Measurements from ENCODE around the gene PPP1R27.

The PPP1R27 gene

GRCh38 chr17:81834831-81835267, at the start of gene PPP1R27:
TSS of gene PPP1R27 (minus strand) at chr17:81835050. CDS start at chr17:81834953, 97 bp downstream.
- Histone ChIP-seq H3K9me3 (ENCODE audit: insufficient read depth, low read length, severe bottlenecking) (no peaks in the 10 kb centered on the region), H3K4me1 (ENCODE audit: insufficient read depth, low read length) (peaks cover 31% of the 10 kb centered on the region), H3K4me3 (ENCODE audit: low read depth in 1 of 2, low read length in 2 of 2) (peak within 1 kb of the TSS; percentile 56 to 80), H4K20me1 (ENCODE audit: insufficient read depth, low read length) (peaks cover 7% of the 10 kb centered on the region), H3K27ac (ENCODE audit: low read length) (peak within 1 kb of the TSS; percentile 89), H3K27me3 (ENCODE audit: insufficient read depth, low read length, poor library complexity) (no peaks in the 10 kb centered on the region), H3K79me2 (ENCODE audit: insufficient read depth, low read length) (peaks cover 30% of the 10 kb centered on the region), H2AFZ (ENCODE audit: low read depth, low read length) (peak within 1 kb of the TSS; percentile 64; the same call in 1 of the 2 replicates), H3K9ac (ENCODE audit: low read depth, low read length) (peak within 1 kb of the TSS; percentile 92), H3K36me3 (ENCODE audit: insufficient read depth, low read length) (no peaks in the 10 kb centered on the region; the same call in 1 of the 2 replicates), H3K4me2 (ENCODE audit: insufficient read depth, low read length) (peak within 1 kb of the TSS; percentile 100)
- DNase-seq (no peak), ATAC-seq (ENCODE audit: insufficient read depth, low read depth) (no peak)
- TF ChIP-seq EZH2 (IDR thresholded peaks at IDR 0.05; ENCODE audit: borderline replicate concordance, low read depth, low read length, severe bottlenecking) = no peak
- TF ChIP-seq CTCF (IDR thresholded peaks at IDR 0.05; ENCODE audit: borderline replicate concordance, extremely low read depth, low read length, poor library complexity, severe bottlenecking) = no peak

- H3K9ac ChIP-seq (ENCODE audit: low read depth, low read length) = no peak overlapping the region
- H3K36me3 ChIP-seq (ENCODE audit: insufficient read depth, low read length) = peaks cover 87% of the 10 kb centered on the region
- peaks cover 24% of the 10 kb centered on the region for H3K4me1 ChIP-seq (ENCODE audit: insufficient read depth, low read length)
- H3K4me3 ChIP-seq (ENCODE audit: low read depth in 1 of 2, low read length in 2 of 2) = no peak overlapping the region
- DNase-seq (no peak), ATAC-seq (ENCODE audit: insufficient read depth, low read depth) (peak; percentile 25; the same call in 1 of the 3 replicates)
- no peak overlapping the region for H2AFZ ChIP-seq (ENCODE audit: low read depth, low read length)
- H3K27ac ChIP-seq (ENCODE audit: low read length) = no peak overlapping the region
- no peak overlapping the region for H3K4me2 ChIP-seq (ENCODE audit: insufficient read depth, low read length)
- H4K20me1 ChIP-seq (ENCODE audit: insufficient read depth, low read length) = peaks cover 53% of the 10 kb centered on the region
- H3K9me3 ChIP-seq (ENCODE audit: insufficient read depth, low read length, severe bottlenecking) = no peaks in the 10 kb centered on the region
- no peaks in the 10 kb centered on the region for H3K27me3 ChIP-seq (ENCODE audit: insufficient read depth, low read length, poor library complexity)
- peaks cover 65% of the 10 kb centered on the region for H3K79me2 ChIP-seq (ENCODE audit: insufficient read depth, low read length)
- TF ChIP-seq EZH2 (IDR thresholded peaks at IDR 0.05; ENCODE audit: borderline replicate concordance, low read depth, low read length, severe bottlenecking) (no peak), CTCF (IDR thresholded peaks at IDR 0.05; ENCODE audit: borderline replicate concordance, extremely low read depth, low read length, poor library complexity, severe bottlenecking) (no peak)
Observed at GRCh38 chr17:81884520-81884919, 49.7 kb upstream of the PPP1R27 start.

- Histone ChIP-seq H3K9ac (ENCODE audit: low read depth, low read length) (no peak overlapping the region), H3K79me2 (ENCODE audit: insufficient read depth, low read length) (peaks cover 18% of the 10 kb centered on the region), H3K4me1 (ENCODE audit: insufficient read depth, low read length) (no peaks in the 10 kb centered on the region), H3K27me3 (ENCODE audit: insufficient read depth, low read length, poor library complexity) (no peaks in the 10 kb centered on the region), H3K27ac (ENCODE audit: low read length) (no peak overlapping the region), H2AFZ (ENCODE audit: low read depth, low read length) (no peak overlapping the region), H3K9me3 (ENCODE audit: insufficient read depth, low read length, severe bottlenecking) (no peaks in the 10 kb centered on the region), H3K36me3 (ENCODE audit: insufficient read depth, low read length) (peaks cover 53% of the 10 kb centered on the region), H3K4me2 (ENCODE audit: insufficient read depth, low read length) (no peak overlapping the region), H4K20me1 (ENCODE audit: insufficient read depth, low read length) (peaks cover 3% of the 10 kb centered on the region; the same call in 1 of the 2 replicates), H3K4me3 (ENCODE audit: low read depth in 1 of 2, low read length in 2 of 2) (no peak overlapping the region)
- TF ChIP-seq CTCF (IDR thresholded peaks at IDR 0.05; ENCODE audit: borderline replicate concordance, extremely low read depth, low read length, poor library complexity, severe bottlenecking) (no peak), EZH2 (IDR thresholded peaks at IDR 0.05; ENCODE audit: borderline replicate concordance, low read depth, low read length, severe bottlenecking) (no peak)
- ATAC-seq (ENCODE audit: insufficient read depth, low read depth) = no peak; the same call in 2 of the 3 replicates
- DNase-seq = no peak
Observed at GRCh38 chr17:81879121-81879520, 44.3 kb upstream of the PPP1R27 start.

Measured in DND-41 (cell line).